GM18526 (cell line): ENCODE data around the gene ABT1.

Source experiments
- POLR2A ChIP-seq: IDR thresholded peaks from 3 replicates; pipeline ENCODE4 v1.6.1; 2011; ENCODE audit not compliant: insufficient read length; ENCODE audit errors: extremely low read depth

ABT1 gene

DNA sequence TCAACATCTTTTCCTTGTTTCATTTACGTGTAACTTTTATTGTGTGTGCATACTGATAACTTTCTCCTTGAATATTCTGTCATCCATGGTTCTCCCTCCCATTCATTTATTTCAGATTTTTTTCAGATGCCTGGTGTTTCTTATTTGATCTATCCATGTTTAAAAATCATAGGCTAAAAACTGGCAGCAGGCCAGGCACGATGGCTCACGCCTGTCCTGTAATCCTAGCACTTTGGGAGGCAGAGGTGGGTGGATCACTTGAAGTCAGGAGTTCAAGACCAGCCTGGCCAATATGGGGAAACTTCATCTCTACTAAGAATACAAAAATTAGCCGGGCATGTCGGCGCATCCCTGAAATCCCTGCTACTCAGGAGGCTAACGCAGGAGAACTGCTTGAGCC, 31.1 kb downstream of the ABT1 start:
- no peak for TF ChIP-seq POLR2A

DNA sequence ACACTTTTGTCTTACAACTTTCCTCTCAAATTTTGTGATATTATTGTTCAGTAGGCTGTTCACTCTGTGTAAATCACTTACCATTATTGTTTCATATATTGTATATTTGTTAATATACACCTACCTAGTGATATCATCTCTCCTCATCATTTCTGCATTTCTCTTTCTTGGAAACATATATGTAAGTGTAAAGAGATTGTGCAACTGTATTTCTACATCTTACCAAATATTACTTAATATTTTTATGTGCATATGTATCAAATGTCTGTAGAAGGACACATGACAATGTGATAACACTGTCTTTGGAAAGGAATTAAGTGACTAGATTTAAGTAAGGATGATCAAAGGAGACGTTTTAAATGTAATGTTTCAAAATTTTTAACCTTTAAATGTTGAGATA, 32.6 kb downstream of the ABT1 start:
- no peak for TF ChIP-seq POLR2A

- TF ChIP-seq POLR2A, result no peak
These were observed 44.1 kb downstream of the ABT1 start for GRCh38 chr6:26640806-26641205.

DNA sequence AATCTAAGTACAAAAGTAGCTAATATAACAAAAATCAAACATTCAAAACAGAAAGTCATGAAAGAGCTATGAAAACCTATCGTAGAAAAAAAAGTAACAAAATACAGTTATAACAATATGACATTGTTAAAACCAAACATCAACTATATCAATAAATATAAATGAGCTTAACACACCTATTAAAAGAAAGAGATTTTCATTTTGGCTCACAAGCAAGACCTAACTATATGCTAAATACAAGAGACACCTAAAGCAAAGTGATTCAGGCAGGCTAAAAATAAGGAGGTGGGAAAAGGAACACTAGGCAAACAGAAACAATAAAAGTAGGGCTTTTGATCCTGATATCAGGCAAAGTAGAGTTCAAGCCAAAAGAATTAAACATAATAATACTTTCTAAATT, 49.3 kb downstream of the ABT1 start:
- no peak for TF ChIP-seq POLR2A
